Stimulated activated CD4-positive, alpha-beta T cell treated with anti-CD3 and anti-CD28 coated beads, Interleukin-12 subunit alpha, Interleukin-12 subunit beta, amount 100 ng/mL, for 24 hours (primary cell): ENCODE measurements around the gene SRRD.

ENCODE experiments used
- DNase-seq, 2 experiments: peaks; one replicate each; pipeline ENCODE4 v3.0.0-alpha.2; 2020; ENCODE audit warnings: low read depth in 2 of 2

The SRRD gene

GRCh38 chr22:26453216-26453615 lies 30.5 kb upstream of the SRRD start:
- DNase-seq, result no peak

- DNase-seq, result no peak
Measured at GRCh38 chr22:26453812-26454500, 29.7 kb upstream of the SRRD start.

- no peak for DNase-seq
Measured at GRCh38 chr22:26457661-26458272, 25.9 kb upstream of the SRRD start.

DNA sequence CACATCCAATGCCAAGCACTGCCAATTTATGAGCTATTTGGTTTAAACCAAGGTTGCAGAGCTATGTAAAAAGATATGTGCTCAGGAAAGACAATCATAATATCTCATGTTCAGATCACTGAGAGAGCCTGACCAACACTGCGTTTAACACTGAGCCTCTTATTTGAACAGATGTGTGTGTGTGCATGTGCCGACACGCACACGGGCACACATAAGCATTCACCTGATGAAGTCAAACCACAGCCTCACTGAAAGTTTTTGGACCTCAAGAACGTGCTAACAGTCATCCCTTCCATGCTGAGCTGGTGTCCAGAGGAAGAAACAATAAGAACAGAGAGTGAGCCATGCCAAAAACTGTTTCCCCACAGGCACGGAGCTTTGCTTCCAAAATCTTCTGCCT lies 23.5 kb upstream of the SRRD start:
- DNase-seq, result no peak

GRCh38 chr22:26461188-26461810 lies 22.4 kb upstream of the SRRD start:
- DNase-seq, result peak in 1 of 2 experiments; percentile 43

DNA sequence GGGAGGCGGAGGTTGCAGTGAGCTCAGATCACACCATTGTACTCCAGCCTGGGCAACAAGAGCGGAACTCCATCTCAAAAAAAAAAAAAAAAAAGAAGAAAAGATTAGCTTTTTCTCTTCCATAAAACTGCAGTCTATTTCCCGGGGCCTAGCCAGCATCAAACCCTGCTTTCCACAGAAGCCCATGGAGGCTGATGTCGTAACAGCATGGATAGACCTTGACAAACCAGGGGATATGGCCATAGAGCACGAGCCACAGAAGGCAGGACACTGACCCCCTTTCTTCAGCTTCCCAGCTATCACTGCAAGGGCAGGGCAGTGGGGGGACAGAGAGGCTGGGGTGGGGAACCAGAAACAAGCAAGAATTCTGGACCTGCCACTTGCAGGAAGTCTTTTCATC lies 21.6 kb upstream of the SRRD start:
- no peak for DNase-seq

- no peak for DNase-seq
Measured at GRCh38 chr22:26462641-26463040, 21.0 kb upstream of the SRRD start.

DNA sequence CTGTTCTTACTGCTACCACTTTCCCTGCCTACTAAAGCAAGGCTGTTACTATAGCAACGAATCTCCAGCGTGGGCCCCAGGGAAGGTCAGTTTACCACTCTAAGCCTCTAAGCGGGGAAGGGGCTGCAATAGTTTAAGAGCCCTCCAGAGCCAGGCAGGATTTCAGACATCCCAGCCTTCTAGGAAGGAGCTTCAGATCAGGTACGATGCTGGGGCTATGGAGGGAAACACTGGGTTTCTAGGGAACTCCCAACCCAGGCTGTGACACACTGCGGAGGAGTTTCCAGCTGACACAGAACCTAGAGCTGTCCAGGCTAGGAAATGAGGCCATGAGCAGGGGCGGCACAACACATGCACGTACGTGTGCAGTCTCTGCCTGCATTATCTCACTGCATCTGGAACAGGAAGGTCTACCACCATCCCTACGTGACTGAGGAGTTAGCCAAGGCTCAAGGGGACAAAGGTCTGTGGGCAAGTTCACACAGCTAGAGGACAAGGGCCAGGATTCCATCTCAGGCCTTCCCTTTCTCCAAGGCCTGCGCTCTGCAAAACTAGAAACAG lies 20.5 kb upstream of the SRRD start:
- DNase-seq, result no peak

DNA sequence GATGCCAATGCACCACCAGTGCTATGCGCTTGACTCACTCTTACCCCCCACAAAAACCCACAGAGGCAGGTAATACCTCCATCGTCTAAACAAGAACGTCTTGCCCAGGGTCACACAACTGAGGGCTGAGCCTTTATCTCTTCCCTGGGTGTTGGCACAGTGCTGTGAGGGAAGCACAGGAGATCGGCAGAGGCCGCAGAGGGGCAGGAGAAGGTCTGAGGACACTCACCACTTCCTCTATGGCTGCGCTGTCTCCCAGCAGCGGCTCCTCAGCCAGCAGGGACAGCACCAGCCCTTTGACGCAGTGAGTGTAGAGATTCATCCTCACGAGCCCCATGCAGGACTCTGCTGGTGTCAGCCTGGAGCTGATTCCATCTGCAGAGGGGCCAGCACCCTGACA lies 20.0 kb upstream of the SRRD start:
- DNase-seq, result no peak

GRCh38 chr22:26464312-26464711 lies 19.4 kb upstream of the SRRD start:
- DNase-seq, result no peak

- DNase-seq, result no peak
Measured at GRCh38 chr22:26466196-26466595, 17.5 kb upstream of the SRRD start.

GRCh38 chr22:26470807-26471206 lies 12.9 kb upstream of the SRRD start:
- DNase-seq, result no peak

DNA sequence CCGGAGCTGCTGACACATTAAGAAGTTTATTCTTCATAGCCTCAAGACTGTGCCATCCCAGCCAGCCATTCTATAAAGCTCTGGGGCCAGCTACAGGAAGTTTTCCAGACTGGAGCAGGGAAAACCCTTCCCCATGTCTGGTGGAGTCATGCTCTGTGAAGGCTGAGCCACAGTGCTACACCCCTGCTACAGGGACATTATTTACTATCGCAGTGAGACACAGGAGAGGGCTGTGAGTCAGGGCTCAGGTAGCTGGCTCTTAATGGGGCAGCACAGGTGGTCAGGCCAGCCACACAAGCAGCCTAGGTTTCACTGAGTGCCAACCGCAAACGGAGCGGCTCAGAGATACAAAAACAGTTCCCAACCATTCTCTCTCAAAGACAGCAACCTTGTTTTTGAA lies 12.2 kb upstream of the SRRD start:
- DNase-seq, result no peak

DNA sequence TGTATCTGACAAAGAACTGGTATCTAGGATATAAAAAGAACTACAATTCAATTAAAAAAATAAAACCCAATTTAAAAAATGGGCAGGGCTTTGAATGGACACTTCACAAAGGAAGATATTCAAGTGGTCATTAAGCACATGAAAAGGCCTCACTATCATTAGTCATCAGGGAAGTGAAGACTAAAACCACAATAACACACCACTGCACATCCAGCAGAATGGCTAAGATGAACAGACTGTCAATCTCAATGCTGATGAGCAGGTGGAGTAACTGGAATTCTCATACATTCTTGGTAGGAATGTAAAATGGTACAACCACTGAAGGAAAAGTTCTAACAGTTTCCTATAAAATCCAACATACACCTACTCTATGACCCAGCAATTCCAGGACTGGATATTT lies 9.0 kb upstream of the SRRD start:
- no peak for DNase-seq

DNA sequence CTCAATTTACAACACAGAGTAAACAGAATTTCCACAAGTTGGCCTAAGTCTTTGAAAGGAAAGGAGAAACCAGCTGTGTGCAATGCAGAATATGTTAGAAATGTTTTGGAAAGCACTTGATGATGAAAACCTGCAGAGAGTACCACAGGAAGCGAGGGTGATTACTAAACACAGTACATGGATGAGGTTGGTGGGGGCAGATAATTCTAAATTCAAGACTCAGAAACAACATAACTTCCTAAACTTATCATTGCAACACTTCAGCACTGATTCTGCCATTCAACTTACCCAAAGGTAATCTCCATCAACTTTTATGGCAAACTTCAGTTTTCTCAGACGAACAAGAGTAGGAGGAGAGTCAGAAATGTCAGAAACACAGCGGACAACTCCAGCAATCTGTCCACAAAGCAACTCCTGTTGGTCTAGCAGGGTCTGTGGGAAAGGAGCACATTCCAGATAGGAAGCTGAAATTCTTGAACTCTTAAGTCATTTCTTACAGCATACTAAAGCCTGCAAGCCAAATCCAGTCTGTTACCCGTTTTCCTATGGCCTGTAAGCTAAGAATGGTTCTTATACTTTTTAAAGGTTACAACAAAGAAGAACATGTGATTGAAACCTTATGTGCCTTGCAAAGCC lies 6.9 kb upstream of the SRRD start:
- no peak for DNase-seq

DNA sequence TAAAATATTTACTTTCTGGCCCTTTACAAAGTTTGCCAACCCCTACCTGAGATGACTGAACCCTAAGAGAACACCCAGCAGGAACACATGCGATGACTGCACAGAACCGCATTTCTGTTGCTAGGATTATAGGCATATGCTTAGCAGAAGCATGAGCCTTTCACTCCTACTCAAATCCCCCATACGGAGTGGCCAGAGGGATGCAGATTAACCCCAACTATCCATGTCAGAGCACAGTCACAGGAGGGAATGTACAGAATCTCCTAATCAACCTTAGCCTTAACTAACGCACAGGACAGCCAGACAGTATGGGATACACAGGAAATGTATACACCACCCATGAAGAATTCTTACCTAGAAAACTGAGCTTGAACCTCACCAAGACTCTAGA lies 6.3 kb upstream of the SRRD start:
- no peak for DNase-seq

- no peak for DNase-seq
Measured at GRCh38 chr22:26479043-26479791, 4.5 kb upstream of the SRRD start.

DNA sequence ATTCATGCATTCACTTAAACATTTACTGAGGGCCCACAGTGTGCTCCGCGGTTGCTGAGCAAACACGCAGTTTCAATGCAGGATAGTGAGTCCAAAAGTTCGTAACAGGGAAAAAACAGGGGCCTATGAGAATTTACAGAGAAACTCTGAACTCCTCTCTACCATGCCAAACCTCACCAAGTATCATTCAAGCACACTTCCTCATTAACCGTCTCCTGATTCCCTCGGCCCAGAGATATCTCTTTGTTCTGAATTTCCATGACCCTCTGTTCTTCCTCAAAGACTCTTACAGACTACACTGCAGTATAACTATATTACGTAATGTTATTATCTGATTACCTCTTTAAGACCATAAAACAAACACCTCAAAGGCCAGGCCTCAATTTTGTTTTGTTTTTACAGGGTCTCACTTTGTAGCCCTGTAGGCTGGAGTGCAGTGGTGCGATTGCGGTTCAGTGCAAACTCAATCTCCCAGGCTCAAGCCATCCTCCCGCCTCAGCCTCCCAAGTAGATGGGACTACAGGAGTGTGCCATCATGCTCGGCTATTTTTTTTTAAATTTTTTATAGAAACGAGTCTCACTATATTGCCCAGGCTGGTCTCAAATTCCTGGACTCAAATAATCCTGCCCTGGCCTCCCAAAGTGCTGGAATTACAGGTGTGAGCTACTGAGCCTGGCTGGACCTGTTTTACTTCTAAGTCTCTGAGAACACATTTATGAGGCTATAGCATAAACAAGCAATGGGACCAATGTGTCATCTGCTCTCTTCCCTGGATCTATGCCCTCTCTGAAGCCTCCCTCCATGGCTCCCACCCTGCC lies 3.7 kb upstream of the SRRD start:
- no peak for DNase-seq

DNA sequence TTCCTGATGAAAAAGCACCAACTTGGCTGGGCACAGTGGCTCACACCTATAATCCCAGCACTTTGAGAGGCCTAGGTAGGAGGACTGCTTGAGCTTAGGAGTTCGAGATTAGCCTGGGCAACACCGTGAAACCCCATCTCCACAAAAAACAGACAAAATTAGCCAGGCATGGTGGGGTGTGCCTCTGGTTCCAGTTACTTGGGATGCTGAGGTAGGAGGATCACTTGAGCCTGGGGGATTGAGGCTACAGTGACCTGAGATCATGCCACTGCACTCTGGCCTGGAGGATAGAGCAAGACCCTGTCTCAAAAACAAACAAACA lies 3.1 kb upstream of the SRRD start:
- DNase-seq, result no peak

GRCh38 chr22:26481112-26481693 lies 2.5 kb upstream of the SRRD start:
- DNase-seq, result no peak

GRCh38 chr22:26481694-26482093 lies 2.0 kb upstream of the SRRD start:
- no peak for DNase-seq
